HCT116 (cell line): ENCODE measurements around the gene ARSJ. TPM values are rescaled to one million over a fixed set of nuclear protein-coding genes. Genes with fewer than 3 reads are reported as not detected.

ENCODE experiments used
- ATAC-seq: fragments of 200-7000 bp; cut with Tn5 transposase; 2 replicates; pipeline ENCODE4 v1.9.1; 2020; ENCODE audit warnings: mild to moderate bottlenecking, moderate library complexity
- BruUV-seq: library from RNA; stranded (reverse); fragments of 400-500 nt; replicated peaks from 2 replicates; lab custom pipeline; 2021; lab: Mats Ljungman, UMichigan
- CTCF ChIA-PET: fragments of 300-600 bp; sonication (Branson Sonifier 250); formaldehyde crosslinking; loops from one replicate; lab custom pipeline; 2021; ENCODE audit warnings: antibody characterized with exemption; lab: Charles Lee
- POLR2A ChIA-PET: fragments of 300-600, 350-600 bp; sonication (Branson Sonifier 250); formaldehyde crosslinking; loops from one replicate; lab custom pipeline; 2021; ENCODE audit warnings: antibody characterized with exemption; lab: Charles Lee
- RAD21 ChIA-PET, 2 experiments: fragments of 300-600 bp; sonication (Branson Sonifier 250); formaldehyde crosslinking; loops; one replicate each; lab custom pipeline; 2023; ENCODE audit warnings: low total read pairs in 2 of 2; ENCODE audit not compliant: uncharacterized antibody in 2 of 2, unreplicated experiment in 2 of 2, low non-redundant PET in 1 of 2; lab: Charles Lee
- DNase-seq: peaks from one replicate; pipeline ENCODE4 v3.0.0-alpha.2; 2010; ENCODE audit warnings: low read depth, low spot score
- H2AFZ ChIP-seq: fragments of 200-600 bp; shearing (Covaris generic), sonication (generic); 2 replicates; pipeline ENCODE4 v1.6.1; 2017; ENCODE audit warnings: low read depth, mixed run types, mixed read lengths, antibody characterized with exemption, low read length; ENCODE audit not compliant: poor library complexity, severe bottlenecking
- H3K27ac ChIP-seq: 2 replicates; pipeline ENCODE4 v1.5.1; 2012; ENCODE audit warnings: low read depth, low read length
- H3K27me3 ChIP-seq: fragments of 200-600 bp; sonication (generic); 2 replicates; pipeline ENCODE4 v1.6.1; 2016; ENCODE audit warnings: mixed run types, low read length, mixed read lengths; ENCODE audit not compliant: insufficient read depth
- H3K36me3 ChIP-seq, 2 experiments: fragments of 200-500 bp in 1 of 2; fragments of 200-600 bp in 1 of 2; sonication (Bioruptor generic) in 1 of 2; sonication (generic) in 1 of 2; 2 replicates each; pipeline versions ENCODE4 v1.5.1 to v1.6.1; 2014 to 2016; ENCODE audit warnings: low read length in 2 of 2, inconsistent platforms in 1 of 2, mixed read lengths in 1 of 2, mixed run types in 1 of 2; ENCODE audit not compliant: insufficient read depth in 2 of 2, control insufficient read depth in 1 of 2
- H3K4me1 ChIP-seq, 2 experiments: fragments of 200-600 bp in 1 of 2; sonication (generic) in 1 of 2; 2 replicates each; pipeline versions ENCODE4 v1.5.1 to v1.6.1; 2012 to 2017; ENCODE audit warnings: low read length in 2 of 2, inconsistent platforms in 1 of 2, mild to moderate bottlenecking in 1 of 2, mixed read lengths in 1 of 2, mixed run types in 1 of 2, moderate library complexity in 1 of 2; ENCODE audit not compliant: insufficient read depth in 2 of 2, control insufficient read depth in 1 of 2
- H3K4me2 ChIP-seq: fragments of 200-600 bp; sonication (generic); 2 replicates; pipeline ENCODE4 v1.6.1; 2017; ENCODE audit warnings: mixed run types, low read length, mixed read lengths
- H3K4me3 ChIP-seq, 2 experiments: fragments of 200-600 bp in 1 of 2; sonication (generic) in 1 of 2; replicated peaks in 1 of 2; 2 replicates each; pipeline ENCODE4 v1.5.1; 2011 to 2016; ENCODE audit warnings: low read length in 2 of 2, control low read depth in 1 of 2, low read depth in 1 of 2, mild to moderate bottlenecking in 1 of 2, mixed read lengths in 1 of 2, mixed run types in 1 of 2
- H3K79me2 ChIP-seq: fragments of 200-600 bp; sonication (generic); 2 replicates; pipeline ENCODE4 v1.6.1; 2017; ENCODE audit warnings: mild to moderate bottlenecking, mixed run types, low read length, moderate library complexity, mixed read lengths; ENCODE audit not compliant: insufficient read depth
- H3K9ac ChIP-seq: fragments of 200-600 bp; sonication (generic); 2 replicates; pipeline ENCODE4 v1.6.1; 2016; ENCODE audit warnings: low read length, mixed read lengths
- H3K9me2 ChIP-seq: fragments of 200-600 bp; sonication (generic), shearing (Covaris generic); 2 replicates; pipeline ENCODE4 v1.6.1; 2017; ENCODE audit warnings: mixed run types, mild to moderate bottlenecking, moderate library complexity; ENCODE audit not compliant: insufficient read depth
- H3K9me3 ChIP-seq, 2 experiments: fragments of 200-500 bp in 1 of 2; fragments of 200-600 bp in 1 of 2; sonication (Bioruptor generic) in 1 of 2; sonication (generic) in 1 of 2; 2 replicates each; pipeline ENCODE4 v1.6.1; 2014 to 2017; ENCODE audit warnings: low read length in 2 of 2, mixed read lengths in 2 of 2, inconsistent platforms in 1 of 2, low read depth in 1 of 2, mild to moderate bottlenecking in 1 of 2, mixed run types in 1 of 2, moderate library complexity in 1 of 2; ENCODE audit not compliant: control insufficient read depth in 1 of 2, insufficient read depth in 1 of 2
- H4K20me1 ChIP-seq: fragments of 200-600 bp; sonication (generic), shearing (Covaris generic); 2 replicates; pipeline ENCODE4 v1.6.1; 2017; ENCODE audit warnings: mixed run types, mild to moderate bottlenecking, moderate library complexity; ENCODE audit not compliant: insufficient read depth
- ATF3 ChIP-seq: IDR thresholded peaks from 2 replicates; pipeline ENCODE4 v1.6.1; 2012
- EGR1 ChIP-seq: IDR thresholded peaks from 2 replicates; pipeline ENCODE4 v1.6.1; 2012; ENCODE audit warnings: low read depth
- JUND ChIP-seq: IDR thresholded peaks from 2 replicates; pipeline ENCODE4 v1.6.1; 2012
- POLR2A ChIP-seq: IDR thresholded peaks from 2 replicates; pipeline ENCODE4 v1.7.0; 2011; ENCODE audit warnings: borderline replicate concordance; ENCODE audit not compliant: insufficient read depth, insufficient read length; ENCODE audit errors: extremely low read depth
- POLR2AphosphoS5 ChIP-seq: IDR thresholded peaks from 2 replicates; pipeline ENCODE4 v1.6.1; 2011; ENCODE audit warnings: mild to moderate bottlenecking, low read depth, low read length, moderate library complexity
- REST ChIP-seq: IDR thresholded peaks from 2 replicates; pipeline ENCODE4 v1.6.1; 2012; ENCODE audit warnings: low read depth
- SP1 ChIP-seq: IDR thresholded peaks from 2 replicates; pipeline ENCODE4 v1.6.1; 2012; ENCODE audit warnings: low read depth
- YY1 ChIP-seq: IDR thresholded peaks from 2 replicates; pipeline ENCODE4 v1.6.1; 2011; ENCODE audit warnings: low read length, low read depth, moderate library complexity, mild to moderate bottlenecking; ENCODE audit not compliant: insufficient replicate concordance; ENCODE audit errors: extremely low read depth
- ZBTB33 ChIP-seq: IDR thresholded peaks from 2 replicates; pipeline ENCODE4 v1.6.1; 2011; ENCODE audit warnings: mild to moderate bottlenecking, low read length, moderate library complexity; ENCODE audit not compliant: insufficient replicate concordance; ENCODE audit errors: extremely low read depth
- intact Hi-C: fragments of 100-400 bp; cut with micrococcal nuclease; formaldehyde crosslinking; loops from 2 replicates; pipeline ENCODE4 v1.10.0; 2022
- total RNA-seq: library from RNA; stranded (reverse); gene quantifications from one replicate; pipeline ENCODE4 v1.2.1, GENCODE V29; 2021; ENCODE audit not compliant: unreplicated experiment

Gene ARSJ
- total RNA-seq, 1 experiment from 2014 or later = 2.3 TPM

GRCh38 chr4:113977526-113977855 is 2.0 kb downstream of the ARSJ start:
- ATAC-seq (no peak), DNase-seq (no peak)
- no peak overlapping the region for H2AFZ ChIP-seq
- no peaks in the 10 kb centered on the region for H3K79me2 ChIP-seq
- intact Hi-C loops = no loop called here
- no peak overlapping the region for H3K4me3 ChIP-seq
- CTCF ChIA-PET = no interaction called here
- H3K9me2 ChIP-seq = no peaks in the 10 kb centered on the region
- peaks cover 0 to 19% of the 10 kb centered on the region in 2 experiments; a peak in 2 of 4 replicates for H3K4me1 ChIP-seq
- no peaks in the 10 kb centered on the region for H4K20me1 ChIP-seq
- RAD21 ChIA-PET = no interaction called here
- POLR2A ChIA-PET = no interaction called here
- no peaks in the 10 kb centered on the region for H3K9me3 ChIP-seq
- TF ChIP-seq POLR2A = no peak
- H3K36me3 ChIP-seq = no peaks in the 10 kb centered on the region
- no peak overlapping the region for H3K4me2 ChIP-seq
- H3K27me3 ChIP-seq = no peaks in the 10 kb centered on the region
- H3K9ac ChIP-seq = no peak overlapping the region
- no TSS peak for BruUV-seq
- H3K27ac ChIP-seq = no peak overlapping the region

GRCh38 chr4:113976741-113977525 is 2.5 kb downstream of the ARSJ start:
- ChIA-PET CTCF (no interaction called here), RAD21 (no interaction called here), POLR2A (no interaction called here)
- H3K27me3 ChIP-seq = no peaks in the 10 kb centered on the region
- H3K9me2 ChIP-seq = no peaks in the 10 kb centered on the region
- no peak overlapping the region for H2AFZ ChIP-seq
- peaks cover 0 to 19% of the 10 kb centered on the region in 2 experiments; a peak in 2 of 4 replicates for H3K4me1 ChIP-seq
- H3K79me2 ChIP-seq = no peaks in the 10 kb centered on the region
- DNase-seq = no peak
- H3K4me3 ChIP-seq = no peak overlapping the region
- ATAC-seq = no peak
- no peak overlapping the region for H3K9ac ChIP-seq
- no peaks in the 10 kb centered on the region for H3K9me3 ChIP-seq
- TF ChIP-seq SP1 = no peak
- no peak for TF ChIP-seq ZBTB33
- TF ChIP-seq JUND = no peak
- TF ChIP-seq ATF3 = no peak
- TF ChIP-seq YY1 = no peak
- TF ChIP-seq EGR1 = no peak
- TF ChIP-seq POLR2AphosphoS5 = no peak
- no peak for TF ChIP-seq REST
- no peaks in the 10 kb centered on the region for H4K20me1 ChIP-seq
- intact Hi-C loops = no loop called here
- H3K4me2 ChIP-seq = no peak overlapping the region
- BruUV-seq = no TSS peak
- H3K27ac ChIP-seq = no peak overlapping the region
- H3K36me3 ChIP-seq = no peaks in the 10 kb centered on the region
